ENCODE measurements around the gene SIPA1.
A peak's percentile ranks its signal among the peaks of the same experiment; 100 is the strongest.

The SIPA1 gene

DNA sequence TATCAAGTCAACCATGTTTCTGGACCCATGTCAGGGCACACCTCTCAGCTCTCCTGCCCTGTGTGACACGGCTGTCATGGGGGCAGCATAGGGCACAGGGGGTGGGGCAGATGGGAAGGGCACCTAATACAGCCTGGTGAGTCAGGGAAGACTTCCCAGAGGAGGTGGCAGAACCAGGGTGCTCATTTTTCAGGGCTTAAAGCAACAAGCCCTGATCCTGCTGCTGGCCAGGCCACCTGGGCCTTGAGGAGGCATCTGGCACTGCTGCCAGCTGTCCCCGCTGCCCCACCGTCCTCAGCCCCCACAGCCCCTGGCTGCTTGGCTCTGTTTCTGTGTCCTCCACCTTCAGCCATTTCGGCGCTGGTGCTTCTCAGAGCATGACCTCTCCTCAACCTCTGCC, 28.2 kb upstream of the SIPA1 start:
- no peak for DNase-seq (ENCODE audit: low read depth in 3 of 3)

DNA sequence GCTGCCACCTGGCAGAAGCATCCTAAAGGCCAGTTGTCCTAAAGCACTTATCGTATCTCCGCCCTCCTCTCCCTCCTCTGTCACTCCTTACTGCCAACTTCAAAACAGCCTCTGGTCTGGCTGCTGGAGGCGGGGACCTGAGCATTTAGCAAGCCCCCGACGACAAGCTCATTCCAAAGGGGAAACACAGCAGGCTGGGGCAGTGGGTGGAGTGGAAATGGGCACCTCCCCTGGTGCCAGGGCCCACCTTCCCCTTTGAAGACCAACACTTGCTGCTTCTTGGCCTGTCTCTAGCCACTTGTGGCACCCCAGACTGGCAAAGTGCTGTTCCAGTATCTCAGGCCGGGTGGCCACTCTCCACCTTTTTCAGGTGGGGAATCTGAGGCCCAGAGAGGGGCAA, 27.5 kb upstream of the SIPA1 start:
- no peak for DNase-seq (ENCODE audit: low read depth in 3 of 3)

DNA sequence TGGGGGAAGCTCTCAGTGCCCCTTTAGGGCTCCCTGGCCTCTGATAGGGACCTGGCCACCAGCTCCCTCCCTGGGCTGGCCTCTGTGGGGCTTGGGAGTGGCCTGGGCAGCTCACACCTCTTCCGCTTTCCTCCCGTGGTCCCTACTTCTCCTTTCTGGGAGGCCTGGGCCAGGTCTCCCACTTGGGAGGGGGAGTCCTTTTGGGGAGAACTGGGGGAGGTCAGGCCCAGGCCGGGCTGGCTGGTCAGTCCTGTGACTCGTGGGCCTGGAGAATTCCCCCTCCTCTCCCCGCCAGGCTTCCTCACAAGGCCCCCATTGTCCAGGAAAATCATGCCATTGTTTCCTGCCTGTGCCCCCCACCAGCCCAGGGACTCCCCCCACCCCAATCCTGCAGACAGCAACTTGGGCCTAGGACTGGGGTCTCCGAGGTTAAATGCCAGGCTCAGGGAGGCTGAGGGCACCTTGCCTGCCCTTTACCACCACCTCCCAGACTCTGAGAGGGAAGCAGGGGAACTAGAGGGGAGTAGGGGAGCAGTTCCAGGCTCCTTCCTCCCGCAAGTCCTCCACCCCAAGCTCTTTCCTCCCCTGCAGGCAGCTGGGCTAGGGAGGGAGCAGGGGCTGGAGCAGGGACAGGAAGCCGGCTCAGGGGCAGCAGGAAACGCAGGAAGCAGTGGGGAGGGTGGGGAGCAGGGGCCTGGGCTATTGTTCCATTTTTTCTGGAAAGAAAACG, 26.7 kb upstream of the SIPA1 start:
- DNase-seq (ENCODE audit: low read depth in 3 of 3) = no peak

DNA sequence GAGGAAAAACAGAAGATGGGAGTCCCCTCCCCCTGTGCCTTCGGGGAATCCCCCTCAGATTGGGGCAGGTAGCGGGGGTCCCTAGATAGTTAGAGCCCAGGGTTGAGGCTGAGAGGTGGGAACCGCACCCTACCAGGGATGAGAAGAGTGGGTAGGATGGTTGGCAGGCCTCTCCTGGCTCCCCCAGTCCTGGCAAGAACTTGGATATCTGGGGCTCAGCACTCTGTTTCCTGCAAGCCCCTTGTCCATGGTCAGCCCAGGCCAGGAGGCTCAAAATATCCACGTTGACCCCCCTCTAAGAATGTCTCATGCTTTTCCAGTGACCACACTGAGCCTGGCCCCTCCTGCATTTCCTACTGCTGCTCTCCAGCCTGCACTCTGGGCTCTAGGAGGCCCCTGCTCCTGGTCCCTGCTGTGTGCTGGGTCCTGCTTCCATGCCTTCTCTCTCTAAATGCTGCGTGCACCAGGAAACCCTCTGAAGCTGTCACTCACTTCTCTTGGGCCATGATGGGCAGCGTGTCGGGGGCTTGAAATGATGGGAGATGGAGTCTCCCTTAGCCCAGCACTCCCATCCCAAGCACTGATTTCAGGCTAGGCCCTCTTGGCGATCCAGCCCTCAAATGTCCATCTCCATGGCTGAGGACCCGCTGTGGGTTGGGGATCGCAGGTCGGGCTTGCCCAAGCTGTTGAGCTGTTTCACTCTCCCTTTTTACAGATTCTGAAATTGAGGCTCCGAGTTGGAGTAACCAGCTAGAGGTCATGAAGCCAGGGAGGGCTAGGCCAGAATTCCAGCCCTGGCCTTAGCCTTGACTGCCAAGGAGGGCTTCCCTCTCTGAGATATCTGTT, 25.9 kb upstream of the SIPA1 start:
- no peak for DNase-seq (ENCODE audit: low read depth in 3 of 3)

DNA sequence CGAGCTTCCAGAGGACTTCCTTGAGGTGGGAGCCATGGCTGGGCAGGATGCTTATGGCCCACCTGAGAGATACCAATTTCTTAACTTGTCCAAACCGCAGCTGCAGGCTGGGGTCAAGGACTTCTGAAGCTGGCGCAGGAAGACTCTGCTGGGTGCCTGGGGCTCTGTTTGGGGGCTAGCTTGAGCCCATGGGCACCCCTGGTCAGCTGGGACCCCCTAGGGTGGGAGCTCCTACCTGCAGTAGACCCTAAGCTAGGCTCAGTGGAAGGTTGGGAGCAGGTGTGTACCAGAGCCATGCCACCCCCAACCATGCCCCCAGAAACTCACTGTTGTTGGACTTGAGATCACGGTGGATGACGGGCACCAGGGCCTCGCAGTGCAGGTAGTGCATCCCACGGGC, 25.2 kb upstream of the SIPA1 start:
- DNase-seq (ENCODE audit: low read depth in 3 of 3) = no peak

DNA sequence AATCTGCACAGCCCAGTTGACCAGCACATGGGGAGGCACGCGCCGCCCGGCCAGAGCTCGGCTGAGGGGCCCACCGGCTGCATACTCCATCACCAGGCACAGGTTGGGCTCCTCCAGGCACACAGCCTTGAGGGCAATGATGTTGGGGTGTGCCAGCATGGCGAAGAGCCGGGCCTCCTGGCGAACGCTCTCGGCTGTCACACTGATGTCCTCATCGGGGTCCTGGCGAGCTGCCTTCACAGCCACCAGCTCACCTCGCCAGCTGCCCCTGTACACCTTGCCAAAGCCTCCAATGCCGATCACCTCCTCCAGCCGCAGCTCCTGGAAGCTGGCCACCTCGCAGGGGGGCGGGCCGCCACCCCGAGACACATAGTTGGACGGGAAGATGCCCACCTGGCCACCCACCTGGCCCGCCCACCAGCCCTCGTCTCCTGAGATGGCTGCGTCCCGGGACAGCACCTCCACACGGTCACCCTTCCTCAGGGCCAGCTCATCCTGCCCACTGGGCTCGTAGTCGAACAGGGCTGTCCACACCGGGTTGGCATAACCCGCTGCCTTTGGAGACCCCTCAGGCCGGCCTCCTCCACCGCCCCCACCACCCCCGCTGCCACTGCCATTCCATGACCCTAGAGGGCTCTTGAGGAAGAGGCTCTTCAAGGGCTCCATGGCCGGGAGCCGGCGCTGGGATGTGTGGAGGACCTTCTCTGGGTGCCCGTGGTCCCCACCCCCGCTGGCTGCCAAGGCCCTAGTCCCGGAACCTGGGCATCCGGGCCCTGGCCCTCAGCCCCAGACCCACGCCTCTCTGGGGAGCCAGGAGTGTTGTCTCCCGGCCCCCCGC, 24.6 kb upstream of the SIPA1 start:
- DNase-seq (ENCODE audit: low read depth in 3 of 3) = no peak

DNA sequence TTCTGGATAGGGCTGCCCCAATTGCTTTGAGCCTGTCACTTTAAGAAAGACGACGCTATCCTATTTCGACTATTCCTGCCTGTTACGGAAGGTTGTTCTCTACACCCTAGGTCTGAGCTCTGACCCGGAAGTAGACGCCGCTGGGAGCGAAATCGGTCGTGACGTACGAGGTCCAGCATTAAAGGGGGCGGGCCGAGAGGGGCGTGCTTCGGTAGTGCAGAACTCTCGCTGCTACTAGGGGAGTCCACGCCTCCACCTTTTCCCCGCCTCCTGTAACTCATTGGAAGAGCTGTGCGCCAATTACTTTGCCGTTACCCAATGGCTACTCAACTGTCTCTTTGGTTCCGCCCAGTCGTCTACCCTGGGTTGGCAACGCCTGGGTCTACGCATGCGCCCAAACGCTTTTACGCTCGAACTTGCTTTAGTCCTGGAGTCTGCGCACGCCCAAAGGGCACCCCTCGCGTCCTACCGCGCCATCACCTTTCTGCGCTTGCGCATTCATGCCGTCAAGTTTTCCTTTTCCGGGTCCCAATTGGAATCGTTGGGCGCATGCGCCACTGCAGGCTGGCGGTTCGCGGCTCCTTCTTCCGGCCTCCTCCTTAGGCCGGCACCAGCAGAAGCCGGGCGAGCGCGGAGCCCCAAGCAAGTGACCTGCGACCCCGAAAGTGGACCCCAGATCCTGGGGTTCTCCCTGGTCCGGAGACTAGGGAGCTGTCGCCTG, 22.5 kb upstream of the SIPA1 start, which contains the start of gene PCNX3:
TSS of gene PCNX3 (plus strand) at position 548 of the 721 bp plus-strand sequence. CDS start 536 bp downstream, outside the sequence.
- peak; percentile 99 to 100 (median 100) for DNase-seq (ENCODE audit: low read depth in 3 of 3)

DNA sequence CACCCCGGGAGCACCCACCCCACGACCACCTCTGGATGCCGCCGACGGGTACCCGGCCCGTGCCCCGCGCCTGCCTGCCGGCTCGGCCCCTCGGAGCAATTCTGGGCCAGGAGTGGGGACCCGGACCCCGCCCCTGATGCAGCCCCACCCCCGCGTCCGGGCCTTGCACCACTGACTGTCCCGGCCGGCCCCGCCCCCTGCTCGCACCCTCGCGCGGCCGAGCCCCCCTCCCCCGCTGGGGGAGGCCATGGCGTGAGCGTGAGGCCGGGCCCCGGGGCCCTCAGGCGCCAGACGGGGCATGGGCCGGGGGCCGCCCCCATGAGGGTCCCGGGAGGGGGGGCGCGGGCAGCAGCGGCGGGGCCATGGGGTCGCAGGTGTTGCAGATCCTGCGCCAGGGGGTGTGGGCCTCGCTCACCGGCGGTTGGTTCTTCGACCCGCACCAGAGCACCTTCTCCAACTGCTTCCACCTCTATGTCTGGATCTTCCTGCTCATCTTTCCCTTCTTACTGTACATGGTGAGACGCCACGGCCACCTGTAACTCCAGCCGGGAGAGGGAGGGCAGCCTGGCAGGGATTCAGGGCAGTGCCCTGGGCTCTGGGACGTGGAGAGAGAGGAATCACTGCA, 21.8 kb upstream of the SIPA1 start:
- DNase-seq (ENCODE audit: low read depth in 3 of 3) = peak in 1 of 3 donors; percentile 47

DNA sequence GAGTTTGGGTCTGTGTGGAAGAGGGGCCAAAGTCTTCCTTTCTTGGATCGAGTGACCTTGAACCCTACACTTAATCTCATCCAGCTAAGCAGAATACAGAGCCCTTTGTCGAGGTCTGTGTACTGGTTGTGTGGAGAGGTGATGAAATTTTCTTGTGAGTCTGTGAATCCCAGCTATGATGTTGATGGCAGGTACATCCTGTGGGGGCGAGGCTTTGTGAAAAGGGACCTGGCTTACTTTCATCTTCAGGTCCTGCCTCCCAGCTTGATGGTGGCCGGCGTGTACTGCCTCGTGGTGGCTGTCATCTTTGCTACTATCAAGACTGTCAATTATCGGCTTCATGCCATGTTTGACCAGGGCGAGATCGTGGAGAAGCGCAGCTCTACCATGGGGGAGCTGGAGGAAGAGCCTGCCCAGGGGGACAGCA, 21.3 kb upstream of the SIPA1 start:
- DNase-seq (ENCODE audit: low read depth in 3 of 3) = no peak

DNA sequence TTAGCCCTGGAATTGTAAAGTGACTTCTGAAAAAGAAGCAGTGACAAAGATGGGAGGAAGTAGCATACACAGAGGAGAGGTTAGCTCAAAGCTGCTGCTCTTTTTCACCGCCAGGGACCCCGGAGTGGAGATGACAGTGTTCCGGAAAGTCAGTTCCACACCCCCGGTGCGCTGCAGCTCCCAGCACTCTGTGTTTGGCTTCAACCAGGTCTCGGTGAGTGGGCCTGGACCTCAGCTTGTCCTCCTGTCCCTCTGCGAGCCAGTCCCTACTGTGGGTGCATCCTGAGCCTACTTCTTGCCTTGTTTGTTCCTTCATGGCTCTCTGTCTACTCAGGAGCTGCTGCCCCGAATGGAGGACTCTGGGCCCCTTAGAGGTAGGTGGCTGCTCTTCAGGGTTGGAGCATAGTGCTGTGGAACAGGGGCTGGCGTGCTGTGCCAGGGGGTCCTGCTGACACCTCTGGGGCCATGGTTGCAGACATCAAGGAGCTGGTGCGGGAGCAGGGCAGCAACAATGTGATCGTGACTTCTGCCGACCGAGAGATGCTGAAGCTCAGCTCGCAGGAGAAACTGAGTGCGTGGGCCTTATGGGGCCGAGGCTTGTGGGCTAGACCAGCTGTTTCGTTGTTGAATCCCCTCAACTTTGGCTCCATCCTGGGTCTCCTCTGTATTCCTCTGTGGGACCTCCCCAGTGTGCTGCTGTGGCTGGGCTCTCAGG, 20.6 kb upstream of the SIPA1 start:
- no peak for DNase-seq (ENCODE audit: low read depth in 3 of 3)

DNA sequence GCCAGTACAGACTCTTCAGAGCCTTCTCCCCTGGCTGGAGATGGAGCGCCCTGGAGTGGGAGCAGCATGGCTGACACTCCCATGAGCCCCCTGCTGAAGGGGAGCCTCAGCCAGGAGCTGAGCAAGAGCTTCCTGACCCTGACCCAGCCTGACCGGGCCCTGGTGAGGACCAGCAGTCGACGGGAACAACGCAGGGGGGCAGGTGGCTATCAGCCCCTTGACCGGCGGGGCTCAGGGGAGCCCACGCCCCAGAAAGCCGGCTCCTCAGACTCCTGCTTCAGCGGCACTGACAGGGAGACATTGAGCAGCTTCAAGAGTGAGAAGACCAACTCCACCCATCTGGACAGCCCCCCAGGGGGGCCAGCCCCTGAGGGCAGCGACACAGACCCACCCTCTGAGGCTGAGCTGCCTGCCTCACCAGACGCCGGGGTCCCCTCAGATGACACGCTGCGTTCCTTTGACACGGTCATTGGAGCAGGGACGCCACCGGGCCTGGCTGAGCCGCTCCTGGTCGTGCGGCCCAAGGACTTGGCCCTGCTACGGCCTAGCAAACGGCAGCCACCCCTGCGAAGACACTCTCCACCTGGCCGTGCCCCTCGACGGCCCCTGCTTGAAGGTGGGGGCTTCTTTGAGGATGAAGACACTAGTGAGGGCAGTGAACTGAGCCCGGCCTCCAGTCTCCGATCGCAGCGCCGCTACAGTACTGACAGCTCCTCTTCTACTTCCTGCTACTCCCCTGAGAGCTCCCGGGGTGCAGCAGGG, 19.7 kb upstream of the SIPA1 start:
- no peak for DNase-seq (ENCODE audit: low read depth in 3 of 3)

DNA sequence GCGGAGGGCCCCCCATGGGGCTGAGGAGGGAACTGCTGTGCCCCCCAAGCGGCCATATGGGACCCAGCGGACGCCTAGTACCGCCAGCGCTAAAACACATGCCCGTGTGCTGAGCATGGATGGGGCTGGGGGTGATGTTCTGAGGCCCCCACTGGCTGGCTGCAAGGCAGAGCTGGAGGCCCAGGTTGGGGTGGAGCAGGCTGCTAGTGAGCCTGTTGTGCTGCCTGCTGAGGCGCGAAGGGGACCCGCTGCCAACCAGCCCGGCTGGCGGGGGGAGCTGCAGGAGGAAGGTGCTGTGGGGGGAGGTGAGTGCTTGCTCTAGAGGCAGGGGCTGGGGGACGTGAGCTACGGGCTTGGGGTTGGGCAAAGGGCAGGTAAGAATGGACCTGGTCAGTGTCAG, 19.1 kb upstream of the SIPA1 start:
- no peak for DNase-seq (ENCODE audit: low read depth in 3 of 3)

DNA sequence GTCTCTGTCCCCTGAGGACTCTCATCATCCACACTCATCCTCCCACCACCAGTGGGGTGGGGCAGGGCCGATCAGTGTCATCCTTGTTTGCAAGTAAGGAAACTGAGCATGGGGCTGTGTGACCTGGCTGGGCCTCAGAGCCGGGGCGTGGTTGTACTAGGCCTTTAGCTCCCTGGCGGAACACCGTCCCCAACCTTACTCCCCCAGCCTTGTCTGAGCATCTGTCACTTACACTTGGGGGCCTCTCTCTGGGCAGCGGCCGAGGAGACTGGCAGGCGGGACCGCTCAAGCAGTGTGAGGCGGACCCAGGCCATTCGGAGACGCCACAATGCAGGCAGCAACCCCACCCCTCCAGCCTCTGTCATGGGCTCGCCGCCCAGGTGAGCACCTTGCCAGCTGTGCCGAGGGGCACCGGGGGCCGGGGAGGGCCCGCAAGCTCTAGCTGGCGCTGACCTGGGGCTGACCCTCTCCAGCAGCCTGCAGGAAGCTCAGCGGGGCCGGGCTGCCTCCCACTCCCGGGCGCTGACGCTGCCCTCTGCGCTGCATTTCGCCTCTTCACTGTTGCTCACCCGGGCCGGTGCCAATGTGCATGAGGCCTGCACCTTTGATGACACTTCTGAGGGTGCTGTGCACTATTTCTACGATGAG, 18.5 kb upstream of the SIPA1 start:
- DNase-seq (ENCODE audit: low read depth in 3 of 3) = no peak

DNA sequence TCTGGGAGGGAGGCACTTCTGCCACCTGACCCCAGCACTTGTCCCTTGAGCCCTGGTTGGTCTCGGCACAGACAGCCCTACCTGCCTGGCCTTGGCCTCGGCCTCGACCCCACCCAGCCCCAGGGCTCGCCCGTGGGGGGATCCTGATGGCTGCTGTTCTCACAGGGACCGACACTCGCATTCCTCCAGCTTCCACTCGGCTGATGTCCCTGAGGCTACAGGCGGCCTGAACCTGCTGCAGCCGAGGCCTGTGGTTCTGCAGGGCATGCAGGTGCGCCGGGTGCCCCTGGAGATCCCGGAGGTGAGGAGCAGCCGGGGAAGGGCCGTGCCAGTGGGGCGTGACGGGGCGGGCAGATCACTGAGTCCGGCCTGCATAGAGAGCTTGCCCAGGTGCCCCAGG, 17.2 kb upstream of the SIPA1 start:
- DNase-seq (ENCODE audit: low read depth in 3 of 3) = no peak

DNA sequence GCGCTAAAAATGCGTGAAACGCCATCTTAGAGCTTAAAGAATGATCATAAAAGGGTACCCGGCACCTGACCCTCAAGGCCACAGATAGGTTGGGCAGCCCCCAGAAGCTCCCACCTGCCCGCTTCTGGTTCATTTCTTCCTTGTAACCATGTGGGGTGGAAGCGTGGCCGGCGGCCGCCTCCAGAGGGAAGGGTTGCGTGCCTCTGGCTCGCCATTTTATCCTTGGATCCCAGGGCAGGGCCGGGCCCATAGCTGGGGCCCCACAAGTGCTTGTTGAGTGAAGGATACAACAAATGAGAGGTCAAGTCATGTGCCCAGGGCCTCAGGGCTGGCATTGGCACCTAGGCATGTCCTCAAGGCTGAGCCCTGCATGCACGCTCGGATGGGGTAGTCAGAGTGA, 16.4 kb upstream of the SIPA1 start:
- DNase-seq (ENCODE audit: low read depth in 3 of 3) = no peak

DNA sequence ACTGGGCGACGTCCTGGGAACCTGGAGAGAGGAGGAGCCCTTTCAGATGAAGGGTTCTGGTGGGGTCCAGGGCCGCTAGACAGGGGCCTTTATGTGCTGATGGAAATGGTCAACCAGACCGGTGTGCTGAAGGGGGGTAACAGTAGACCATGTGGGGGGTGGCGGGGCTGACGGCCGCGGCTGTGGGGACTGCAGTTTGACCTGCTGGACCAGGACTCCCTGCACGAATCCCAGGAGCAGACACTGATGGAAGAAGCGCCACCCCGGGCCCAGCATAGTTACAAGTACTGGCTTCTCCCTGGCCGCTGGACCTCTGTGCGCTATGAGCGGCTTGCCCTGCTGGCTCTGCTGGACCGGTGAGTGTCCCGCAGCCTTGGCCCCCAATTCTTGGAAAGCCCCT, 15.9 kb upstream of the SIPA1 start:
- no peak for DNase-seq (ENCODE audit: low read depth in 3 of 3)

DNA sequence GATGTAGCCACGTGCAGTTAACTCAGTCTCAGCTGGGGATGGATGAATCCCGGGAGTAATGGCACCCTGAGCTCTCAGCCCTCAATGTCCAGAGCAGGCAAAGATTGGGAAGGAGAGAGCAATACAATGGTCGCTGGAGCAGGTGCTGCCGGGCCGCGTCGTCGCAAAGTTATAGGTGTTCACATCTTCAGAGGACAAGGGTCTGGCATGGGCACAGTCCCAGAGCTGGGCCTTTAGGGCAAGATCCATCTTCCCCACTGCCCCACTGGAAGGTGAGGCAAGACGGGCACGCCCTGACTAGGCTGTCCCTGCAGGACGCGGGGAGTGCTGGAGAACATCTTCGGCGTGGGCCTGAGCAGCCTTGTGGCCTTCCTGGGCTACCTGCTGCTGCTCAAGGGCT, 14.7 kb upstream of the SIPA1 start:
- DNase-seq (ENCODE audit: low read depth in 3 of 3) = no peak

DNA sequence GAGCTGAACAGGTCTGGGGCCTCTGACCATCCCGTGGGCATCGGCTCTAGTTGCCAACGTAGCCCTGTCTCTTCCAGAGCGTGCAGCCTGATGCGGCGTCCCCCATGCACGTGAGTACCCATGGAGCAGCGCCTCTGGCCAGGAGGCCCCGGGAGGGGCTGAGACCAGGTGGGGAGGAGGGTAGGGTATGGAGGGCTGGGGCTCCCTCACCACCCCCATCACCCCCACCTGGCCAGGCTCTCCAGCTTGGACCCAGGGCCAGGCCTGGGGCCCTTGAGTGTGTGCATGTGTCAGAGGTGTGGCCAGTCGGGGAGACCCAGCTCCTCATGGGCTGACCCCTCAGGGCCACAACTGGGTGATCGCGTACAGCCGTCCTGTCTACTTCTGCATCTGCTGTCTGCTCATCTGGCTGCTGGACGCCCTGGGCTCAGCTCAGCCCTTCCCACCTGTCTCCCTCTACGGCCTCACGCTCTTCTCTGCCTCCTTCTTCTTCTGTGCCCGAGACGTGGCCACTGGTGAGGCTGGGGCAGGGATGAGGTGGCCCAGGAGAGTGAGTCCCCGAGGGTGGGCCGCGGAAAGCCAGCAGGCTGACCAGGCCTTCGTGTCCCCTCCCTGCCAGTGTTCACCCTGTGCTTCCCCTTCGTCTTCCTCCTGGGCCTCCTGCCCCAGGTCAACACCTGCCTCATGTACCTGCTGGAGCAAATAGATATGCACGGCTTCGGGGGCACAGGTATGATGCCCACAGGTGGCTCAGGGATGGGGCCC, 13.9 kb upstream of the SIPA1 start:
- DNase-seq (ENCODE audit: low read depth in 3 of 3) = no peak

All from stimulated activated CD4-positive, alpha-beta T cell treated with anti-CD3 and anti-CD28 coated beads, TNF-alpha, amount 100 ng/mL, for 48 hours (primary cell).